A673 (cell line): Measurements from ENCODE around the gene CHRNA4. TPM values are rescaled to one million over a fixed set of nuclear protein-coding genes. Genes with fewer than 3 reads are reported as not detected.

Experiments
- BruUV-seq: library from RNA; stranded (reverse); fragments of 400-500 nt; replicated peaks from 2 replicates; lab custom pipeline; 2021; lab: Mats Ljungman, UMichigan
- CTCF ChIA-PET: fragments of 300-600 bp; sonication (Branson Sonifier 250); formaldehyde crosslinking; loops from one replicate; lab custom pipeline; 2022; ENCODE audit warnings: antibody characterized with exemption; lab: Charles Lee
- POLR2A ChIA-PET: fragments of 300-600 bp; sonication (Branson Sonifier 250); formaldehyde crosslinking; loops from one replicate; lab custom pipeline; 2022; ENCODE audit warnings: antibody characterized with exemption; ENCODE audit not compliant: low non-redundant PET; lab: Charles Lee
- DNase-seq: peaks from one replicate; pipeline ENCODE4 v3.0.0-alpha.2; 2015; ENCODE audit warnings: low spot score
- H3K27ac ChIP-seq: fragments of 200-600 bp; sonication (generic); 2 replicates; pipeline ENCODE4 v1.5.1; 2016; ENCODE audit warnings: mixed run types, low read depth, mild to moderate bottlenecking, mixed read lengths, antibody characterized with exemption, low read length; ENCODE audit not compliant: poor library complexity, severe bottlenecking
- H3K27me3 ChIP-seq: fragments of 200-600 bp; sonication (generic); replicated peaks from 2 replicates; pipeline ENCODE4 v1.6.1; 2017; ENCODE audit warnings: mixed run types, low read depth, mild to moderate bottlenecking, mixed read lengths, antibody characterized with exemption, low read length; ENCODE audit not compliant: insufficient read depth, poor library complexity
- H3K36me3 ChIP-seq: fragments of 200-600 bp; sonication (generic); 2 replicates; pipeline ENCODE4 v1.6.1; 2016; ENCODE audit warnings: mixed run types, mild to moderate bottlenecking, mixed read lengths, antibody characterized with exemption, low read length; ENCODE audit not compliant: insufficient read depth, poor library complexity, severe bottlenecking
- H3K4me1 ChIP-seq: fragments of 200-600 bp; sonication (generic); 2 replicates; pipeline ENCODE4 v1.6.1; 2017; ENCODE audit warnings: mixed run types, mild to moderate bottlenecking, mixed read lengths, antibody characterized with exemption, low read length; ENCODE audit not compliant: insufficient read depth, poor library complexity, severe bottlenecking
- H3K4me3 ChIP-seq: fragments of 200-600 bp; sonication (generic); 2 replicates; pipeline ENCODE4 v1.5.1; 2016; ENCODE audit warnings: low read depth, mixed run types, mild to moderate bottlenecking, mixed read lengths, low read length; ENCODE audit not compliant: poor library complexity, severe bottlenecking
- H3K9me3 ChIP-seq: fragments of 200-600 bp; sonication (generic); 2 replicates; pipeline ENCODE4 v1.6.1; 2016; ENCODE audit warnings: mixed run types, low read depth, mild to moderate bottlenecking, mixed read lengths, antibody characterized with exemption, low read length; ENCODE audit not compliant: poor library complexity, severe bottlenecking
- EZH2 ChIP-seq: fragments of 200-600 bp; sonication (generic); IDR thresholded peaks from 2 replicates; pipeline ENCODE4 v1.6.1; 2017; ENCODE audit warnings: borderline replicate concordance, low read depth, mild to moderate bottlenecking, mixed read lengths, antibody characterized with exemption, low read length; ENCODE audit not compliant: poor library complexity, severe bottlenecking
- intact Hi-C: fragments of 100-400 bp; cut with micrococcal nuclease; formaldehyde crosslinking; loops from one replicate; pipeline ENCODE4 v1.10.0; 2022; ENCODE audit not compliant: unreplicated experiment
- total RNA-seq: library from RNA; stranded (reverse); gene quantifications from 2 replicates; pipeline ENCODE4 v1.2.3, GENCODE V29; 2021
- TF ChIP-seq, protein P1 (sequence below): fragments of 300-800, 200-600 bp; sonication (generic); conservative IDR thresholded peaks from 2 replicates; pipeline ENCODE4 v1.5.1; 2017; ENCODE audit warnings: low read depth, mild to moderate bottlenecking, antibody characterized with exemption, low read length, moderate library complexity, mixed read lengths

CHRNA4 gene
- total RNA-seq, 1 experiment from 2014 or later: 0.26 TPM

DNA sequence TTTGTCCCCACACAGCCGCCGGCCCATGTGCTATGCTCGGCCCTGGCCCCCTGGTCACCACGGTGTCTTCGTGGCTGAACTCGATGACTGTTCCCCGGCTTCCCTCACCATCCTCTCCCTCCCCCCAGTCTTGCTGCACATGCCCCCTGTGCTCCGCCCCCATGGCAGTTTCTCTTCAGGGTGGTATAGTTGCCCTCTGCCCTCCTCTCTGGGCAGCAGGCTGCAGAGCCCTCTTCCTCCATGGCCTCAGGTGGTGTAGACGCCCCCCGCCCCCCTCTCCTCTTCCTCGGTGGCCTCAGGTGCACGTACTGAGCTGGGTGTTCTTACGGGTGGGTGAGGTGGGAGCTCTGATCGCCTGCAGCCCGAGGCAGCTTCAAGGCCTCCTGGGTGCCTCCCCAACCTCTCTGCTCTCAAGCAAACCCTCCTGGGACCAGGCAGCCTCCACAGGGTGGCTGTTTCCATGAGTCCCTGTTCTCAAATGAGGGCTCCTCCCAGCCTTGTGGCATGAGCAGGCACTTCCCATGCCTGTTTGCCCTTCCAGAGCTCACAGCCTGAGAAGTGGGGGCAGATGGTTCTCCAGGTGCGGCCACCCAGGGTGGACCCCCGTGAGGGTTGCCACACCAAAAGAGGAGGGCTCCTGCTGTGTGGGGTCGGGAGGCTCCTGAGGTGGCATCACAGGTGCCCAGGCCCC, 43.4 kb downstream of the CHRNA4 start:
- POLR2A ChIA-PET: interaction anchor here (0.6 kb wide), 1 partner anchor 31 kb away, joined by 7 read pairs; no protein-coding TSS in a partner anchor
- Histone ChIP-seq H3K4me1 (no peaks in the 10 kb centered on the region), H3K4me3 (no peak overlapping the region), H3K27me3 (no peaks in the 10 kb centered on the region), H3K36me3 (no peaks in the 10 kb centered on the region), H3K9me3 (no peaks in the 10 kb centered on the region), H3K27ac (no peak overlapping the region)
- intact Hi-C loops: no loop called here
- no TSS peak for BruUV-seq
- TF ChIP-seq, protein P1, sequence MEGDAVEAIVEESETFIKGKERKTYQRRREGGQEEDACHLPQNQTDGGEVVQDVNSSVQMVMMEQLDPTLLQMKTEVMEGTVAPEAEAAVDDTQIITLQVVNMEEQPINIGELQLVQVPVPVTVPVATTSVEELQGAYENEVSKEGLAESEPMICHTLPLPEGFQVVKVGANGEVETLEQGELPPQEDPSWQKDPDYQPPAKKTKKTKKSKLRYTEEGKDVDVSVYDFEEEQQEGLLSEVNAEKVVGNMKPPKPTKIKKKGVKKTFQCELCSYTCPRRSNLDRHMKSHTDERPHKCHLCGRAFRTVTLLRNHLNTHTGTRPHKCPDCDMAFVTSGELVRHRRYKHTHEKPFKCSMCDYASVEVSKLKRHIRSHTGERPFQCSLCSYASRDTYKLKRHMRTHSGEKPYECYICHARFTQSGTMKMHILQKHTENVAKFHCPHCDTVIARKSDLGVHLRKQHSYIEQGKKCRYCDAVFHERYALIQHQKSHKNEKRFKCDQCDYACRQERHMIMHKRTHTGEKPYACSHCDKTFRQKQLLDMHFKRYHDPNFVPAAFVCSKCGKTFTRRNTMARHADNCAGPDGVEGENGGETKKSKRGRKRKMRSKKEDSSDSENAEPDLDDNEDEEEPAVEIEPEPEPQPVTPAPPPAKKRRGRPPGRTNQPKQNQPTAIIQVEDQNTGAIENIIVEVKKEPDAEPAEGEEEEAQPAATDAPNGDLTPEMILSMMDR: no peak
- no peak for TF ChIP-seq EZH2
- DNase-seq: no peak
- CTCF ChIA-PET: interaction anchor here (1.0 kb wide), 1 partner anchor 64 kb away, joined by 4 read pairs; no protein-coding TSS in a partner anchor

DNA sequence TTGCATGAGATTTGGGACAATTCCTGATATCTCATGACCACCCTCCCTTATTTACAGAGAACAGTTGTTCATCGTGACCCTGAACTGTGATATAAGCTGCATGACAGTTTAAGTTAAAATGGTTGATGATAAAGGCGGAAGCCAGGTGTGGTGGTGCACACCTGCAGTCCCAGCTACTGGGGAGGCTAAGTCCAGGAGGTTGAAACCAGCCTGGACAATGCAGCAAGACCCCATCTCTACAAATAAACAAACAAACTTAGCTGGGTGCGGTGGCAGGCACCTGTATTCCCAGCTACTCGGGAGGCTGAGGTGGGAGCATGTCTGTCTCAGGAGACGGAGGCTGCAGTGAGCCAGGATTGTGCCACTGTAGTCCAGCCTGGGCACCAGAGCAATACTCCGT, 44.1 kb downstream of the CHRNA4 start:
- POLR2A ChIA-PET: interaction anchor here (0.6 kb wide), 1 partner anchor 30 kb away, joined by 7 read pairs; no protein-coding TSS in a partner anchor
- DNase-seq: no peak
- H3K27me3 ChIP-seq: no peaks in the 10 kb centered on the region
- no peak overlapping the region for H3K27ac ChIP-seq
- TF ChIP-seq, protein P1: no peak
- no peak for TF ChIP-seq EZH2
- intact Hi-C loops: no loop called here
- H3K4me3 ChIP-seq: no peak overlapping the region
- no peaks in the 10 kb centered on the region for H3K9me3 ChIP-seq
- no peaks in the 10 kb centered on the region for H3K4me1 ChIP-seq
- CTCF ChIA-PET: interaction anchor here (1.0 kb wide), 1 partner anchor 65 kb away, joined by 4 read pairs; no protein-coding TSS in a partner anchor
- no TSS peak for BruUV-seq
- H3K36me3 ChIP-seq: no peaks in the 10 kb centered on the region

DNA sequence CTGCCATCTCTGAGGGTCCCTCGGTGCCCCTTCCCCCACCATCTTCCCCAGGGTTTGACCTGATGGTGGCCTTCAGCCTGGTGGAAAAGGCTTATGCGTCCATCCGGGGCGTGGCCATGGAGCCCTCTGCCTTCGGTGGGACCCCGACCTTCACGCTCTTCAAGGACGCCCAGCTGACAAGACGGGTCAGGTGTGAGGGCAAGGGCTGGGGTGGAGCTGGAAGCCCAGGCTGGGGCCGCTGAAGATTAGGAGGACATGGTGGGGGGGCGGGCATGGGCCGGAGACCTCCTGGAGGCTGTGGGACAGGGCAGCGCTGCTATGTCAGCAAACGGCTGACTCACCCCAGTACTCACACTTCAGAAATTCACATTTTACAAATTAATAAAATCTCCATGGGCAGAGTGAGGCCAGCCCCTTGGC, 44.6 kb downstream of the CHRNA4 start:
- H3K36me3 ChIP-seq: no peaks in the 10 kb centered on the region
- no peaks in the 10 kb centered on the region for H3K4me1 ChIP-seq
- POLR2A ChIA-PET: no interaction called here
- no peak overlapping the region for H3K27ac ChIP-seq
- CTCF ChIA-PET: no interaction called here
- intact Hi-C loops: no loop called here
- TF ChIP-seq EZH2: no peak
- TF ChIP-seq, protein P1: no peak
- no peaks in the 10 kb centered on the region for H3K9me3 ChIP-seq
- BruUV-seq: no TSS peak
- DNase-seq: no peak
- H3K4me3 ChIP-seq: no peak overlapping the region
- no peaks in the 10 kb centered on the region for H3K27me3 ChIP-seq
